GM13976 (cell line): Measurements from ENCODE around the gene AMOTL1.

Experiments
- DNase-seq: peaks from one replicate; pipeline ENCODE4 v3.0.0; 2012; ENCODE audit warnings: low spot score
- CTCF ChIP-seq: IDR thresholded peaks from 2 replicates; pipeline ENCODE4 v1.5.1; 2012; ENCODE audit warnings: borderline replicate concordance, mild to moderate bottlenecking; ENCODE audit not compliant: insufficient read depth; ENCODE audit errors: extremely low read depth, missing control alignments, control extremely low read depth
- in situ Hi-C: fragments of 300-500 bp; cut with MboI; formaldehyde crosslinking; loops from one replicate; pipeline ENCODE4 v1.12.0; 2022; ENCODE audit warnings: low sequenced_read_pairs, mixed read lengths, inconsistent platforms; ENCODE audit not compliant: unreplicated experiment

Gene AMOTL1

GRCh38 chr11:94870422-94870821 is 102.3 kb downstream of the AMOTL1 start:
- no peak for TF ChIP-seq CTCF
- in situ Hi-C loops = no loop called here
- DNase-seq = no peak

- in situ Hi-C loops = no loop called here
- TF ChIP-seq CTCF = no peak
- DNase-seq = no peak
These were observed 103.5 kb downstream of the AMOTL1 start for GRCh38 chr11:94871491-94872185.

GRCh38 chr11:94873916-94874540 is 105.9 kb downstream of the AMOTL1 start:
- in situ Hi-C loops = no loop called here
- no peak for DNase-seq
- no peak for TF ChIP-seq CTCF

GRCh38 chr11:94876222-94876621 is 108.1 kb downstream of the AMOTL1 start:
- no peak for DNase-seq
- in situ Hi-C loops = no loop called here
- TF ChIP-seq CTCF = no peak

- TF ChIP-seq CTCF = peak; percentile 54
- in situ Hi-C loops = no loop called here
- DNase-seq = peak; percentile 81
These were observed 108.7 kb downstream of the AMOTL1 start for GRCh38 chr11:94876645-94877442.

GRCh38 chr11:94877443-94878200 is 109.5 kb downstream of the AMOTL1 start:
- DNase-seq = no peak
- no peak for TF ChIP-seq CTCF
- in situ Hi-C loops = no loop called here
